Transverse colon (tissue), 4 donors: Measurements from ENCODE around the gene SASH1. TPM values are rescaled to one million over a fixed set of nuclear protein-coding genes. Genes with fewer than 3 reads are reported as not detected.

Source experiments
- DNase-seq: peaks from one replicate; pipeline ENCODE4 v3.0.0-alpha.2; 2019
- H3K27ac ChIP-seq, 4 donors: fragments of 200-600 bp; sonication (generic); 2 replicates each; pipeline ENCODE4 v1.5.1; 2016 to 2018; ENCODE audit warnings: inconsistent platforms in 4 of 4
- H3K27me3 ChIP-seq: fragments of 200-600 bp; sonication (generic); 2 replicates; pipeline ENCODE4 v1.5.1; 2017; ENCODE audit warnings: inconsistent platforms
- H3K36me3 ChIP-seq, 4 donors: fragments of 200-600 bp; sonication (generic); 2 replicates each; pipeline ENCODE4 v1.5.1; 2017 to 2019; ENCODE audit warnings: inconsistent platforms in 4 of 4
- H3K4me1 ChIP-seq, 4 donors: fragments of 200-600 bp; sonication (generic); 2 replicates each; pipeline ENCODE4 v1.5.1; 2017 to 2020; ENCODE audit warnings: inconsistent platforms in 4 of 4
- H3K4me3 ChIP-seq, 4 donors: fragments of 200-600 bp; sonication (generic); 1 replicate in 1 of 4; 2 replicates in 3 of 4; pipeline versions ENCODE4 v1.5.1 to v1.6.1; 2017 to 2019; ENCODE audit warnings: inconsistent platforms in 4 of 4
- H3K9me3 ChIP-seq, 2 donors: fragments of 200-600 bp; sonication (generic); 2 replicates each; pipeline ENCODE4 v1.5.1; 2017 to 2019; ENCODE audit warnings: inconsistent platforms in 2 of 2
- EP300 ChIP-seq: sonication (generic); formaldehyde crosslinking; IDR thresholded peaks from one replicate; pipeline ENCODE4 v1.6.1; 2017; ENCODE audit warnings: antibody characterized with exemption, low read depth
- POLR2A ChIP-seq: fragments of 450-650 bp; IDR thresholded peaks from one replicate; pipeline ENCODE4 v1.6.1; 2016; ENCODE audit warnings: antibody characterized with exemption, mild to moderate bottlenecking, moderate library complexity
- POLR2AphosphoS5 ChIP-seq, 3 donors: sonication (generic); formaldehyde crosslinking; IDR thresholded peaks; one replicate each; pipeline ENCODE4 v1.6.1; 2016; ENCODE audit warnings: antibody characterized with exemption in 3 of 3
- WGBS, 2 donors: methylation state at CpG; one replicate each; pipeline ENCODE4 v1.1.5; 2018; ENCODE audit warnings: low coverage in 1 of 2; 5-methylcytosine and 5-hydroxymethylcytosine counted together
- in situ Hi-C, 4 donors: fragments of 200-750 bp; cut with MboI; loops; one replicate each; pipeline versions ENCODE4 v1.15.0 to v1.15.1; 2017; ENCODE audit warnings: low sequenced_read_pairs in 3 of 4, low pct_ligation_motif_present in 1 of 4, low pct_unique_long_range_greater_than_20kb in 1 of 4
- intact Hi-C: fragments of 100-400 bp; cut with DNase I; formaldehyde crosslinking; loops from one replicate; pipeline ENCODE4 v1.15.1; 2023; ENCODE audit warnings: low total_unique reads
- total RNA-seq, 4 donors: library from RNA; depleted of rRNA; stranded (reverse); fragments of >200 nt; gene quantifications; one replicate each; pipeline ENCODE4 v1.1.0, GENCODE V29; 2016
- TF ChIP-seq, protein P1 (sequence below), 5 experiments: fragments of 200-600 bp in 3 of 5; fragments of 450-650 bp in 2 of 5; sonication (generic) in 3 of 5; IDR thresholded peaks; 1 replicate in 2 of 5; 2 replicates in 3 of 5; pipeline ENCODE4 v1.5.1; 2016 to 2017; ENCODE audit warnings: antibody characterized with exemption in 5 of 5, inconsistent platforms in 3 of 5, mild to moderate bottlenecking in 2 of 5, moderate library complexity in 1 of 5

The SASH1 gene
- total RNA-seq, 4 donors from 2014 or later = 16.5 to 71.6 (median 28.7) TPM

DNA sequence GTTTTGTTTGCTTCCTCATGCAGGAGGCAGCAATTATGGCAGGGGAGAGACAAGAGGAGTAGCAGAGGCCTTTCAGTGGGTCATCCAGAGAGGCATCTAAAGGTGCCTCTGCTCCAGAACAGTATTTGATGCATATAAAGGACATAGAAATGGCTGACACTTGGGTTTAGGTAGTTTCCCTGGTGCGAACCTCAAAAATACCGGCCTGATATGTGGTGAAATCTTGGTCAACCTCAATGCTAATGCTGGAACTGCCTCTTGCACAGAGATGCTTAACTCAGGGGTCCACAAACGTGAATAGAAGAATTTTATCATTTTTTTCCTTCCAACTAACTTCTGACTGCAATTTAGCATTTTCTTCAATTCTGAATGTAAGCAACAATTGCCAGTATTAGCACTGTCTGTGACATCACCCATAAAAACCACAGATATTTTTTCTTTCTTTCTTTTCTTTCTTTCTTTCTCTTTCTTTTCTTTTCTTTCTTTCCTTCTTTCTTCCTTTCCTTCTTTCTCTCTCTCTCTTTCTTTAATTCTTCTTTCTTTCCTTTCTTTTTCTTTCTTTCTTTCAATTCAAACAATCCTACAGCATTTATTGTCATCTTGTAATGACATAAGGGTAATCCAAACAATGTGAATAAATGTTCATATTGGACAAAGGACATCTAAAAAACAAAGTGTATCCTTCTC, 224.2 kb downstream of the SASH1 start:
- TF ChIP-seq POLR2A (no peak), POLR2AphosphoS5 (IDR thresholded peaks at IDR 0.05) (no peak), EP300 (no peak)
- TF ChIP-seq, protein P1, sequence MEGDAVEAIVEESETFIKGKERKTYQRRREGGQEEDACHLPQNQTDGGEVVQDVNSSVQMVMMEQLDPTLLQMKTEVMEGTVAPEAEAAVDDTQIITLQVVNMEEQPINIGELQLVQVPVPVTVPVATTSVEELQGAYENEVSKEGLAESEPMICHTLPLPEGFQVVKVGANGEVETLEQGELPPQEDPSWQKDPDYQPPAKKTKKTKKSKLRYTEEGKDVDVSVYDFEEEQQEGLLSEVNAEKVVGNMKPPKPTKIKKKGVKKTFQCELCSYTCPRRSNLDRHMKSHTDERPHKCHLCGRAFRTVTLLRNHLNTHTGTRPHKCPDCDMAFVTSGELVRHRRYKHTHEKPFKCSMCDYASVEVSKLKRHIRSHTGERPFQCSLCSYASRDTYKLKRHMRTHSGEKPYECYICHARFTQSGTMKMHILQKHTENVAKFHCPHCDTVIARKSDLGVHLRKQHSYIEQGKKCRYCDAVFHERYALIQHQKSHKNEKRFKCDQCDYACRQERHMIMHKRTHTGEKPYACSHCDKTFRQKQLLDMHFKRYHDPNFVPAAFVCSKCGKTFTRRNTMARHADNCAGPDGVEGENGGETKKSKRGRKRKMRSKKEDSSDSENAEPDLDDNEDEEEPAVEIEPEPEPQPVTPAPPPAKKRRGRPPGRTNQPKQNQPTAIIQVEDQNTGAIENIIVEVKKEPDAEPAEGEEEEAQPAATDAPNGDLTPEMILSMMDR (IDR thresholded peaks at IDR 0.05) = no peak
- Histone ChIP-seq H3K27ac (no peak overlapping the region), H3K4me1 (no peaks in the 10 kb centered on the region), H3K36me3 (no peaks in the 10 kb centered on the region), H3K27me3 (no peaks in the 10 kb centered on the region), H3K4me3 (no peak overlapping the region), H3K9me3 (no peaks in the 10 kb centered on the region)
- WGBS, 2 donors = 60 to 74% methylated on average over 1 to 3 of the region's 3 CpGs
- in situ Hi-C loops (loop anchor here in 1 of 4 donors (25.0 kb wide), 1 partner anchor 870 kb away; no protein-coding TSS in a partner anchor), intact Hi-C loops (no loop called here)
- DNase-seq = no peak

DNA sequence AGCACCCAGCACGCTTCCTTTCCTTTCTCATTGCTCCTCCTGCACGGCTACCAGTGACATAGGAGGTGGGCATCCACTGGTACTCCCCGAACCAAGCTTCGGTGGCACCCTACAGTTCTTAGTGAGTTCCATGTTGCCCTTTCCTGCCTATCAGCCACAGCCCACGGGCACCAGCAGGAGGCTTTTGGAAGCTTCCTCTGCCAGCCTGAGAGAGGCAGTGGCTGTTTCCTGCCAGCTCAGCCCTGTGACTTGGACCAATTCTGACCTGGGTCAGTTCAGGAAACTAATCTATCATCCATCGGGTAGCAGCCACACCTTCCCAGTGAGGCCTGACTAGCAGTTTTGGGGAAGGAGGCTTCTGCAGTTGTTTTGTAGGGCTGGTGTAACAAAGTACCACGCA, 227.8 kb downstream of the SASH1 start:
- DNase-seq = no peak
- in situ Hi-C loops (loop anchor here in 2 of 4 donors (10.0 to 25.0 kb wide), 3 partner anchors 374 to 867 kb away; no protein-coding TSS in a partner anchor), intact Hi-C loops (loop anchor here (10.0 kb wide), 2 partner anchors 174 to 374 kb away; partner anchors contain the start of gene UST)
- Histone ChIP-seq H3K9me3 (no peaks in the 10 kb centered on the region), H3K4me1 (no peaks in the 10 kb centered on the region), H3K36me3 (no peaks in the 10 kb centered on the region), H3K27ac (no peak overlapping the region), H3K4me3 (no peak overlapping the region), H3K27me3 (no peaks in the 10 kb centered on the region)
- TF ChIP-seq POLR2AphosphoS5 (IDR thresholded peaks at IDR 0.05) (no peak), POLR2A (no peak), EP300 (no peak)
- TF ChIP-seq, protein P1 (IDR thresholded peaks at IDR 0.05) = no peak
- WGBS, 2 donors = 65 to 81% methylated on average over 3 to 7 of the region's 7 CpGs

DNA sequence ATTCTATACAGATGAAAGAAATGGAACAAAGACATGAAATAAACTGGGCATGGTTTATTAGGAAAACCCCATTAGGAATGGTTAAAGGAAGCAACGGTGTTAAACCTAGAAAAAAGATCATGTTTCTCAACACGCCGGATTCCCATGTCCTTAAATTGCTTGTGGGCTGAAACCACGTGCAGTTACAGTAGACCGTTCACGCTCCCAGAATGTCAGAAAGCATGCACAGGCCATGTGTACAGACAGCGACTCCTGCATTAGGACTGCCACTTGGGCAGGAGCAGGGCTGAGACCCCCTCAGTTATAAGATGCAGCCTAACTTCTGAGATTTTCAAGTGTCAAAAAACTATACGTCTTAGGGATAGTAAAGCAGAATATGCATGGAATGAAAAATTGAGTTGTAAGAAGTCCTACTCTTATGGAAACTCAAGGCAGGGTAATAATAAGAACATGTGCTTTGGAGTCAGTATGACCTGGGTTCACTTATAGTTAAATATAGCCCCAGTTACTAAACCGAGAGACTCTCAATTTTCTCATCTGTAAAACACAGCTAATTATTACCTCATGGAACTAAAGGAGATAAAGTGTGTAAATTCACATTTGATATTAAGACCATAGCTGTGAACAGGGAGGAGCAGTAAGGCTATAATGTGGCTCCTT, 230.2 kb downstream of the SASH1 start:
- WGBS, 2 donors = 86% methylated on average over 9 of the region's 9 CpGs; no CpG with 5 or more reads in 1 of the 2 donors
- Histone ChIP-seq H3K9me3 (no peaks in the 10 kb centered on the region), H3K4me3 (no peak overlapping the region), H3K27me3 (no peaks in the 10 kb centered on the region), H3K27ac (no peak overlapping the region), H3K36me3 (no peaks in the 10 kb centered on the region), H3K4me1 (no peaks in the 10 kb centered on the region)
- intact Hi-C loops (loop anchor here (10.0 kb wide), 2 partner anchors 172 to 372 kb away; partner anchors contain the start of gene UST), in situ Hi-C loops (loop anchor here in 2 of 4 donors (10.0 to 25.0 kb wide), 3 partner anchors 372 to 864 kb away; no protein-coding TSS in a partner anchor)
- no peak for DNase-seq
- TF ChIP-seq EP300 (no peak), POLR2AphosphoS5 (IDR thresholded peaks at IDR 0.05) (no peak), POLR2A (no peak)
- TF ChIP-seq, protein P1 (IDR thresholded peaks at IDR 0.05) = no peak

DNA sequence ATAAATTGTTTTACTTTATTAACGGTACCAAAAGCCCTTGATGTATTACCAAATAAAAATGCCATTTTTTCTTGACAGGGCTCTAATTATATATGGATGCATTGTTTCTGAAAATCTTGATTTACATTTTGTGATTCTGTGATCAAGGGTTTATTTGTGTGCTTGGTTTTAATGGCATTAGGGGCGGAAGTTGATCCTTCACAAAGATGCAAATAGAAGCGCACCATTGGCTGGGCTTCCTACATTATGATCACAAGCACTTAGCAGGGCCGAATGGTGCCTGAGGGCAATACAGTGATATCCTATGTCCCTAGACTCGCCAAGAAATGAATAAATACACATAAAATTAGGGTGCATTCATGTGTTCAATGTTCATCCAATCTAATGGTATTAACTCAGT, 231.3 kb downstream of the SASH1 start:
- Histone ChIP-seq H3K27me3 (no peaks in the 10 kb centered on the region), H3K36me3 (no peaks in the 10 kb centered on the region), H3K4me3 (no peak overlapping the region), H3K4me1 (no peaks in the 10 kb centered on the region), H3K27ac (no peak overlapping the region), H3K9me3 (no peaks in the 10 kb centered on the region)
- no peak for DNase-seq
- WGBS, 2 donors = 86 to 87% methylated on average over 5 of the region's 5 CpGs
- TF ChIP-seq, protein P1 (IDR thresholded peaks at IDR 0.05) = no peak
- TF ChIP-seq POLR2A (no peak), POLR2AphosphoS5 (IDR thresholded peaks at IDR 0.05) (no peak), EP300 (no peak)
- intact Hi-C loops (loop anchor here (10.0 kb wide), 2 partner anchors 171 to 371 kb away; partner anchors contain the start of gene UST), in situ Hi-C loops (loop anchor here in 2 of 4 donors (10.0 to 25.0 kb wide), 3 partner anchors 371 to 863 kb away; no protein-coding TSS in a partner anchor)
